Measurements from ENCODE around the gene P2RX7.

The P2RX7 gene

DNA sequence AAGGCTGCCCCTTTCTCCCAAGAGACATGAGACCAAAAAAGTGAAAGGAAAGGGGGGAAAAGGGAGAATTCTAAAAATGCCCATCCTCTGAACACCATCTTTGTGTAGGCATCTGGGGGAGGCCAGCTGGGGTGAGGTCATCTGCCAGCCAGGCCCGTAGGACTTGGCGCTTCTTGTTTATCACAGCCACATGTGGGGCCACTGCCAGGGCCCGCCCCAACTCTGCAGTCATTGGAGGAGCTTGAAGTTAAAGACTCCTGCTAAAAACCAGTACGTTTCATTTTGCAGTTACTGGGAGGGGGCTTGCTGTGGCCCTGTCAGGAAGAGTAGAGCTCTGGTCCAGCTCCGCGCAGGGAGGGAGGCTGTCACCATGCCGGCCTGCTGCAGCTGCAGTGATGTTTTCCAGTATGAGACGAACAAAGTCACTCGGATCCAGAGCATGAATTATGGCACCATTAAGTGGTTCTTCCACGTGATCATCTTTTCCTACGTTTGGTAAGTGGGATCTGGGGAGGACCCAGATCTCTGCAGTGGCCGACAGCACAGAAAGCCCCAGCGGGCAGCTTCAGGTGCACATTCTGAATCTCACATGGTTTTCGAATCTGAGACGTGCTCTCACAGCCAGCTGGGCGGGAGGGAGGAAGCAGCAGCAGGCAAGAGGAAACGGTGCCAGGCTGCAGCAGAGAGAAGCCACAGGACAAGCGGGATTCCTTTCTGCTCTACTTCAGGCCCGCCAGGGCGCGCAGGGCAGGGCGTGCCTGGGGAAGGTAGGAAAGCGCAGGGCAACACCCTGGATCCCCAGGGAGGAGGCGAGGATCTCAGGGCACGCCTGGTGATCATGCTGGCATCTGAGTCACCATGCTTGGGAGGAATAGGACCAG, at the start of gene P2RX7:
P2RX7 (plus strand) TSS at position 276 of the 881 bp plus-strand sequence; CDS start at position 371, 95 bp downstream.
- DNase-seq (ENCODE audit: low read depth in 2 of 3, low spot score in 1 of 3), result peak in 1 of 3 donors; percentile 15

DNA sequence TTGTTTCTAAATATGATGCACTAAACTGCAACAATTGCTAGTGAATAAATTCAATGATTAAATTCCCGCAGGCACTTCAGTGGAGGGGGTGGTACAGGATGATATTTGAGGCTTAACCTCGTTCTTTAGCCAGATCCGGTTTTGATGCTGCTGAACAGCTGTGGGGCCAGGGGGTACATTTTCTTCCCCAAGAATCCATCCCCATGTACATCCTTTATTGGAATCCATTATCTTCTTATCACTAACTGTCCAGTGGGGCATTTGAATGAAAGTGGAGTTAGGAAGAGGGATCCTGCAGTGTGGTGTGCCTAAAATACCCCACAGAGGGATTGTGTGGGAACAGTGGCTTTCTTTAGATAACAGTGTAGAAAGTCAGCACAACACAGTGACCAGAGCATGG, 48.4 kb upstream of the P2RX7 start:
- no peak for DNase-seq (ENCODE audit: low read depth in 2 of 3, low spot score in 1 of 3)

DNA sequence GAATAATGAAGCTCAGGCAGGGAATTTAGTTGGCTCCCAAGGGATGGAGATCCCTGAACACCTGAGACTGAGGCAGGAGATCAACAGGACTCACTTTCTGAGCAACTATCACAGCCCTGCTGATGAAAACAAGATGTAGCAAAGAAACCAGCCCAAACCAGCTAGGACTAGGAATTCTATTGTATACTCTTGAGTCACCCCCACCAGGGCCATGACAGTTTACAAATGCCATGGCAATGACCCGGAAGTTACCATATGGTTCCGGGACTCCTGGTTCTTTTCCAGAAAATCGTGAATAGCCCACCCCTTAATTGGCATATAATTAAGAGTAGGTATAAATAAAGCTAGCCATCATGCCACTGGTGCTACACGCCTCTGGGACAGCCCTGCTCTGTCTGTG, 47.6 kb upstream of the P2RX7 start:
- DNase-seq (ENCODE audit: low read depth in 2 of 3, low spot score in 1 of 3), result no peak

DNA sequence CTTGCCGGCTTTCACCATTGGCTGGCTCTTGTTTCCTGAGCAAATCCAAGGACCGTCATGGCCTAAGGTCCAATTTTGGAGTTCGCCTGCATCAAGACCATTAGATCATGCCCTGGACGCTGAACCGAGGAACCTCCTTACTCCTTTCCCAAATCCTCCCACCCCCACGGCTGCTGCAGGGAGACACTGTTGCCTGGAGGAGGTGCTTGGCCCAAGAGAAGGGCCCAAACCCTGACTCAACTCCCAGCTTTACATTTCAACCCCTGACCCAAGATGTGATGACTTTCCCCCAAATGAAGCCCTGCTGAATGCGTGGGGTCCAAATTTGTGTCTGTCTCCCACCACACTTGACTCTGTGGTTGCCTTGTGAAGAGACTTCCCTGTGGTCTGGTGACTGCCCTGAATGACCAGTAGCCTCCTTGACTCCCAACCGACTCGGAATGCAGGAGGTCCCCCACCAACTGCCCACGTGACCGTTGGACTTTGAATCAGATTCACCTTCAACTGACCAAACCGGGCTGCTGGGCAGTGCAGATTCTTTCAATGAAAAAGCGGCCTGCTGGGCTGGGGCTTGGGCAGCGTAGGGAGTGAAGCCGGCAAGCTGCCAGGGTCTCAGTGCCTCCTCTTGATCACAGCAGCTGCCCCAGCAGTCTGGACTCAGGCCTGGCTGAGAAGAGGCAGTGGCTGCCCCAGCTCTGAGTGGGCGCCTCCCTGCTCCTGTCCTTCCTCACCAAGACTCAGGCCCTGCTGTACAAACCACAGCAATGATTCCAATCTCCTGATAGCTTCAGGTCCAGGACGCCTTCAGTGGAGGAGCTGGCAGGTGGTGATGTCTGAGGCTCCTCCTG, 46.9 kb upstream of the P2RX7 start:
- DNase-seq (ENCODE audit: low read depth in 2 of 3, low spot score in 1 of 3), result no peak

DNA sequence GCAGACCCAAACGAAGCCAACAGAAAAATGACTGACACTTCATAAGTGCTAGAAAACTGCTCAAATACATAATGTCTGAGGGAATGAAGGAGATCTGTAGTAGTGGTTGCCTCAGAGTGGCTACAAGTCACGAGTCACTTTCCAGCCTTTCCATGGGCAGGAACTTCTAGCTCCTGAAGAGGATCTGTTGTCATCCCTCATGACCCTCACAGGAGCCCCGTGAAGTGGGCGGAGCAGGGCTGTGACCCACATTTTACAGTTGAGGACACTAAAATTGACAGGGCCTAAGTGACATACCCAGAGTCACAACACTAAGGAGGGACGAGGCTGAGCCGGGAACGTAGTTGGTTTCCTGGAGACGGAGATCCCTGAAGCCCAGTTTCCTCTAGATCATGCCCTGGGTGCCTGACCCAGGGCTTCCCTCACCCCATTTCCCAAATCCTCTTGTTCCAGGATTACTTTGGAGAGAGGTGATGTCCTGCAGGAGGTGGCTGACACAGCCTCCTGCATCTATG, 45.8 kb upstream of the P2RX7 start:
- DNase-seq (ENCODE audit: low read depth in 2 of 3, low spot score in 1 of 3), result no peak

DNA sequence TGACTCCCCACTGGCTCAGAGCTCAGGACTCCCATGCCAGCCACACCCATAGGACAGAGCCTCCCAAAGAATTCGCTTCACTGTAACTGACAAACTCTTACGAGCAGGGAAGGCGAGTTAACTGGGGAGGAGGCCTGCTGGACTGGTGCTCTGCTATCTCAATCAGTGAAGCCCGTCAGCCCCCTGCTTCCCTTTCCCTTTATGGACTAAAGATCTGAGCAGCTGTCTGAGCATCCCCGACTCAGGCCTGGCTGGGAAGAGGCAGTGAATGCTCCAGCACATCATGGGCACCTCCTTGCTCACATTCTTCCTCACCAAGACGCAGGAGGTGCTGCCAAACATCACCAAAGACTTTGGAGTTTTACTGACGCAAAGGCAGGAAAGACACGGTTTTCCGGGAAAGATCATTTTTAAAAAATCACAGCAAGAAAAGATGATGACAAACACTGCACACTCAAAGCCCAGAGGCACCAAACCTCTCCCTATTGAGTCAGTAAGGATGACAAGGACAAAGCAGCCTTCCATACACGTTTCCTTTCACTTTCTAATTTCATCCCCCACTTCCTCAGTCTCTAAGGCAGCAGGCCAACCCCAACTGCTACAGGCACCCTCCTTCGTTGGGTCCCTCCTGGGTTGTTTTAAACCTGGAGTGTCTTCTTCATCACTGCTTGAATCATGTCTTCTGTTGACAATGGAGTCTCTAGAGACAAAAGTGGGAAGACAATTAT, 45.0 kb upstream of the P2RX7 start:
- no peak for DNase-seq (ENCODE audit: low read depth in 2 of 3, low spot score in 1 of 3)

DNA sequence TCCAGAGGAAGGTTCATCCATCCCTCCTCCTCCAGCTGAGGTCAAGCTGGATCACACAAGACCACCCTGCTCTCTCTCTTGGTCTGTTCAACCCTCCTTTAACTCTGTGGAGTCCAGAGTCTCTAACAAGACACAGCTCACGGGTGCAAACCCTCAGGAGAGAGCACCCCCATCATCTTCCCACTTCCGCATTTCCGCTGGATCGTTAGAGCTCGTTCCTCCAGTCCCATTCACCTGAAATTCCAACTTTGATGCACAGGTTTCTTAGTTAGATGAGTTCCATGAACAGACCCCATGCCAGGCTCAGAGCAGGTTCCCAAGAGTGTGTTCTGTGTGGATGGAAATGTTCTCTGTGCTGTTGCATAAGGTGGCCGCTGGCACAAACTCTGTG, 44.5 kb upstream of the P2RX7 start:
- DNase-seq (ENCODE audit: low read depth in 2 of 3, low spot score in 1 of 3), result no peak

DNA sequence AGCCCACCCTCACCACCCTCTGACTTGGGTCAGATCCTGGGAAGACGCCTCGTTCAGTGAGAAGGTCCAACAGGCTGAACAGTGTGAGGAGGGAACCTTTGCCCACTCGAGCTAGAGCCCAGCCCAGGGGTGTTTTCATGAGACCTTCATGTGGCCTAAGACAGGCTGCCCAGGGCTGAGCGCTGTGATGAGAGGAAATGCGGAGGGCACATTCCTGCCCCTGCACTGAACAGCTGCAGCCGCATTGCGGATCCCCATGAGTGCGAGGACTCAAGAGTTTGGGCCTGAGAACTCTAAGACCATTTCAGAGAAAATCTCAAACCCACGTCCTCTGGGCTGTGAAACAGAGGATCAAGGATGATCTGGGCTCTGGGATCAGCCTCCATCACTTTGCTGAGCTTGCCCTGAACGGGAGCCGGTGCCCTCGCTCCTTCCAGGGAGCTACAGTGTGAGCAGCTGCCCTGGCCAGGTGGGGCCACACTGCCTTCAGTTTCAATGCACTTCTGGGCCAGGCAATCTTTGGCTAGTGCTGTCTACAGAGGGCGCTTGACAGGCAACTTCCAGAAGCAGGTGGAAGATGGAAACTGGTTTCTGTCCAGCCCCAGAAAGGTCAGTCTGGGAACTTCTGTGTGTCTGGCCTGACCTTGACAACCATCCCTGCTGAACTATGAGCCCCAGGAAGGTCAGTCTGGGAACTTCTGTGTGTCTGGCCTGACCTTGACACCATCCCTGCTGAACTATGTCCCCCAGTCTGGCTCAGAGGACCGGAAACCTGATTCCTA, 43.5 kb upstream of the P2RX7 start:
- no peak for DNase-seq (ENCODE audit: low read depth in 2 of 3, low spot score in 1 of 3)

DNA sequence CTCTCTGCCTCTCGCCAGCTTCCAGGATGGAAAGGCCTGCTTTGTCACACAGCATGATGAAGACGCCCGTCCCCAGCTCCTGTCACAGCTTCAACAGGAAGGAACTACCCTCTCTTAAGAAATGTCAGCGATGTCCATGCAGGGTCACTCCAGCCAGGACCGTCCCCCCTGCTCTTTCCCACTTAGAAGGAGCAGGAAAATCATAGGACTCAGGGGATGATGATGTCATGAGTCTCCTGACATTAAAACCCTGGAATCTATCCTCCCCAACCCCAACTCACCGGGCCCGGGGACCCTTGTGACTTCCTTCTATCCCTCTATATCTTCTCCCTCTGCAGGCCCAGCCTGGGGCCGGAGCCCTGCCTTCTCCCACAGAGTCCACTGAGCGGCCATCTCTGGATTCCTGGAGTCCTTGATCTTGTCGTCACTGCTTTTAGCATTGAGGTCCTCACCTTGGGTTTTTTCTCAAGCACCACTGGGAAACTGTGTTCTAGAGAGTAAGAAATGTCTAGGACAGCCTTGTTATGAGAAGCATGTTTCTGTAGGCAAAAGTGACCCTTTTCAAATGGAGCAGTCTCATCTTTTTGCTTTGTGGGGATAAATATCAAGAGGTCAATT, 42.8 kb upstream of the P2RX7 start:
- DNase-seq (ENCODE audit: low read depth in 2 of 3, low spot score in 1 of 3), result no peak

DNA sequence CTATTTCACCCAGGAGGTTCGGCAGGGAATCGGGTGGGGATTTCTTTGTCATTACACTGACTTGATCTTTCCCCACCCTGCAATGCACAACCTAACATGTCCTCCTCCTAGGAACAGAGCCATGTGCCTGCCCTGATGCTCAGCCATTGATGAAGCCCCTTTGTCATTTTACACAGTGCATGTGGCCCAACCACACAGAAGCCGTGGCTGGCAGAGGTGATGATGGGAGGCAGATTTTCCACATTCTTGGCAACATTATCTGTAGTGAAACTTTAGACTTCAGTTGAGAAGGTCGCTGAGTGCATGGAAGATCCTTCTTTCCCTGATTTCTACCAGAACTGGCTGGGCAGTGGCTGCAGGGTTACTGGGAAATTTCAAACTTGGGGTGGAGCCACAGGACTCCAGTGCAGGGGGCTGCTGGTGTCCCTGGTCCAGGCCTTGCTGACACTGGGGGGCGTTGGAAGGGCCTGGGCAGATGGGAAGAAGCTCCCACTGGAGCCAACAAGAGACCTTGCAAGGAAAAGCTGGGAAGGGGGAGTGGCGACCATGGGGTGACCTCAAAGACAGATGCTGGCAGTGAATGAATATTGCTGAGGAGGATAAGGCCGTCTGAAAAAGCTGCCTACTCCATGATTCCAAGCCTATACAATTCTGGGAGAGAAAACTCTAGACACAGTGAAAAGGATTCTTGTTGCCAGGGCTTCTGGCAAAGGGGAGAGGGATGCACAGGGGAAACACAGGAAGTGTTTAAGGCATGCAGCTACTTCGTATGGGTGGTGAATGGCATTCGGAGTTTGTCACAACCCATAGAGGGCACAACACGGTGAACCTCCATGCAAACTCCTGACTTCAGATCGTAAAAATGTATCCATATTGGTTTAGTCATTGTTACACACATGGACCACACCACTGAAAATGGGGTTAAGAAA, 41.8 kb upstream of the P2RX7 start:
- no peak for DNase-seq (ENCODE audit: low read depth in 2 of 3, low spot score in 1 of 3)

DNA sequence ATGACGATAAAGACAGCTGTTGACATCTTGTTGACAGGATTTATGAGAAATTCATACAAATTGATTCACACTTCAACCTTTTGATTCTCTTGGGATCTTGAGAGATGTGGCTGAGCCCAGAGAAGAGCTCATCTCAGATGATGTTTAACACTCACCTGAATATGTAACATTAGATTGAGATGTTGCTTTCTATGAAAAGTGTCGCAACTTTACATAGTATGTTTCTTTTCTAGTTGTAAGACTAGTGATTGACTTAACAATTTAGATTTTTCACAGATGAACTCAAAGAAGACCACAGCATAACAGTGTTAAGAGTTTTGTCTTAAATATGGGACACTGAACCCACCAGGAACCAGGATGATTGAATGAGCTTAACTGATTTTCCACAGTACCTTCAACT, 40.6 kb upstream of the P2RX7 start:
- DNase-seq (ENCODE audit: low read depth in 2 of 3, low spot score in 1 of 3), result no peak

DNA sequence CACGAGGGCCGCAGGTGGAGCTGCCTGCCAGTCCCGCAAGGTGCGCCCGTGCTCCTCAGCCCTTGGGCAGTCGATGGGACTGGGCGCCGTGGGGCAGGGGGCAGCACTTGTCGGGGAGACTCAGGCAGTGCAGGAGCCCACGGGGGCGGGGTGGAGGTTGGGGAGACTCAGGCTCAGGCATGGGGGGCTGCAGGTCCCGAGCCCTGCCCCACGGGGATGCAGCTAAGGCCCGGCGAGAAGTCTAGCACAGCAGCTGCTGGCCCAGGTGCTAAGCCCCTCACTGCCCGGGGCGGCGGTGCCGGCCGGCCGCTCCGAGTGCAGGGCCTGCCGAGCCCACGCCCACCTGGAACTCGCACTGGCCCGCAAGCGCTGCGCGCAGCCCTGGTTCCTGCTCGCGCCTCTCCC, 39.2 kb upstream of the P2RX7 start:
- DNase-seq (ENCODE audit: low read depth in 2 of 3, low spot score in 1 of 3), result no peak

DNA sequence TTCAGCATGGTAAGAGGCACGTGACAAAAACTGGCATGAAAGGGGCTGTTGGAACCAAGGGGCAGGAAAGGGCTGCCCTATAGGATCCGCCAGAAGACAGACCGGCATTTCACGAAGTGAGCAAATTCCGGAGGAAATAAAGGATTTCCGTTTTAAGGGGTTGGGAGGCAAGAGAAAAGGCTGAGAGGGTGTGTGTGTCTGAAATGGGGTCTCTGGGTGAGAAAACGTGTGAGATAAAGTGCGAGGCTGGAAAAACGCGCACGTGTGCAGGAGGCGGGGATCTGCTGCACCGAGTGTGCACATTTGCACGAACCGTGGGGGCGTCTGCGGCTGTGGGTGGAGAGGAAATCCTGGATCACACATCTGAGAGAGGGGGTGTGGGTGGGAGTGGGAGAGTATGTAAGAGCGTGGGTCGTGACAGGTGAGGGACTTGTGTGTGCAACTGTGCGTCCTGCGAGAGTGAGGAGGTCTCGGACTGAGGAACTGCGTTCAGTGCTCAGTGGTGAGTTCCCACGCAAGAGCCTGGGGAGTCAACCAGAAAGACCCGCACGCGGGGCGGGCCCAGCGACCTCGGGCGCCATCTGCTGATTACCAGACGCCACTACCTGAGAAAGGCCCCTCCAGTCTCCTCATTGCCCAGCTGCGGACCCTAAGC, 37.0 kb upstream of the P2RX7 start:
- DNase-seq (ENCODE audit: low read depth in 2 of 3, low spot score in 1 of 3), result peak; percentile 64 to 72 (median 68)

DNA sequence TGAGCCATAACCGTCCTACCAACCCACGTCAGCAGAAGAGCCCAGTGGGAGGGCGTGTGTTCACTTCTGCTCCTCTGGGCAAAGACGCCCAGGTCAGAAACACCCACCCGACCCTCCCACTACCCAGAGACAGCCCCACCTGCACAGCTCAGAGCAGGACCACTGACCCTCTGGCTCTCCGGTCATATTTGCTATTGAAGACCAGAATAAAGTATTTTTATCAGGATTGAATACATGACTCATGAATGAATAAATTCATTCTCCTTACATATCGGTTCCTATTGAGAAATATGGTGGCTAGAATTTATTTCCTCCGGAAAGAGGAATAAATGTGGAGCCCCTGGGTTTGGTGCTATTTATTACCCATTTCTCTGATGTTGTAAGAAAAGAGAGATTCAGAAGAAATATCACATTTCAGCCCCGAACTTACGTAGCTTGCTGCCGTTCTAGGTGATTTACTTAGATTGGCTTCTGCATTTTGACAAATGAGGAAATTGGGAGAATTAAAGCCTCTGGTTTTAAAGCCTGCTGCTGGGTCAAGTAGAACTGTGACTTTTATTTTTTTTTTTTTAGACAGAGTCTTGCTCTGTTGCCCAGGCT, 36.4 kb upstream of the P2RX7 start:
- no peak for DNase-seq (ENCODE audit: low read depth in 2 of 3, low spot score in 1 of 3)

DNA sequence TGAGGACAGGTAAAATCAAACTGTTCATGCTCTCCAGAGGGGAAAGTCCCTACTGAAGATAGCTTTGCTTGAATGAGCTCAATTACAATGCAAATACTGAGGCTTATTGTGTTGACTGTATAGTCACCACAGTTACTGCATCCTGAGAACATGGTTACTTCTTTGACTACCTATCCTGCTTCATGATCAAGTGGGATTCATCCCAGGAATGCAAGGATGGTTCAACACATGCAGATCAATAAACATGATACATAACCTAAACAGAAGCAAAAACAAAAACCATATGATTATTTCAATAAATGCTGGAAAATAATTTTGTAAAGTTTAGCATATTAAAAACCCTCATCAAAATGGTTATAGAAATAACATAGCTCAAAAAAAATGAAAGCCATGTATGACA, 32.9 kb upstream of the P2RX7 start:
- DNase-seq (ENCODE audit: low read depth in 2 of 3, low spot score in 1 of 3), result no peak

DNA sequence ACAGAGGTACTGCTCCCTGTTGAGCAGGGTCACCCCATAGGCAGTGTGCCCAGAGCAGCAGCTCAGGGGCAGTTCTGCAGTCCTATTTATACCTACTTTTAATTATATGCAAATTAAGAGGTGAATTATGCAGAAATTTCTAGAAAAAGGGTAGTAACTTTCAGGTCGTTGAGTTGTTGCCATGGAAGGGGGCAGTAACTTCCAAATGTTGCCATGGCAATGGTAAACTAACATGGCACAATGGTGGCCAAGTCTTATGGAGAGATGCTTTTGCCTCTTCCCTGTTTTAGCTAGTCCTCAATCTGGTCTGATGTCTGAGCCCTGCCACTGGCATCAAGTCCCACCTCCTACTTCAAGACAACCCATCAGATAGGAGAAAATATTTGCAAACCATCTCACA, 30.4 kb upstream of the P2RX7 start:
- no peak for DNase-seq (ENCODE audit: low read depth in 2 of 3, low spot score in 1 of 3)

DNA sequence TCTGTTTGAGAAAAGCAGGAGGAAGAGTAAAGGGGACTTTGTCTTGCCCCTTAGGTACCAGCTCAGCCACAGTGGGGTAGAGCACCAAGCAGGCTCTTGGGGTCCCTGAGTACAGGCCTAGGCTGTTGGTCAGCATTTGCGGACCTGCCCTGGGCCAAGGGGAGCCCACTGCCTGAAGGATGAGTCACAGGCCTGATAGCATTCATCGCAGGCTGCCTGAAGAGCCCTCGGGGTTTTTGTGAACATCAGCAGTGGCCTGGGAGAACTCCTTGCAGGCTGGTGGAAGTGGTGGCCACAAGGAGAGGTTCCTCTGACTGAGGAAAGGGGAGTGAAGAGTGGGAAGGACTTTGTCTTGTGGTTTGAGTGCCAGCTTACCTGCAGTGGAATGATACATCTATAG, 25.0 kb upstream of the P2RX7 start:
- no peak for DNase-seq (ENCODE audit: low read depth in 2 of 3, low spot score in 1 of 3)

DNA sequence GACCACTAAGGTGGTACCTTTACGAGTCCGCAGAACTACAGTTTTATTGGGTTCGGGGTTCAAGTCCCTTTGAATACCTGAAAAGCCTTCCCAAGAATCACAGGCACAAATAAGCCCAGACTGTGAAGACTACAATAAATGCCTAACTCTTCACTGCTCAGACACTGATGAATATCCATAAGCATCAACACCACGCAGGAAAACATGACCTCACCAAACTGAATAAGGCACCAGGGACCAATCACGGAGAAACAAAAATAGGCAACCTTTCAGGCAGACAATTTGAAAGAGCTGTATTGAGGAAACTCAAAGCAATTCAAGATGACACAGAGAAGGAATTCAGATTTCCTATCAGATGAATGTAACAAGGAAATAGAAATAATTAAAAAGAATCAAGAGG, 24.2 kb upstream of the P2RX7 start:
- no peak for DNase-seq (ENCODE audit: low read depth in 2 of 3, low spot score in 1 of 3)

All from stimulated activated CD4-positive, alpha-beta T cell treated with anti-CD3 and anti-CD28 coated beads, Interleukin-12 subunit alpha, Interleukin-12 subunit beta, amount 100 ng/mL, for 48 hours (primary cell).